Common myeloid progenitor, CD34-positive (primary cell): Measurements from ENCODE around the gene LRP1B.

Experiments used
- CTCF ChIA-PET: fragments of 350-600 bp; sonication (Branson Sonifier 250); formaldehyde crosslinking; loops from one replicate; lab custom pipeline; 2021; ENCODE audit warnings: antibody characterized with exemption; lab: Charles Lee
- POLR2A ChIA-PET: fragments of 350-600 bp; sonication (Branson Sonifier 250); formaldehyde crosslinking; loops from one replicate; lab custom pipeline; 2021; ENCODE audit warnings: antibody characterized with exemption; lab: Charles Lee
- DNase-seq, 3 donors: peaks; one replicate each; pipeline versions ENCODE4 v3.0.0 to v3.0.0-alpha.2; 2013
- H3K27ac ChIP-seq, 2 experiments: 1 replicate in 1 of 2; 2 replicates in 1 of 2; pipeline ENCODE4 v1.7.0; 2013; ENCODE audit warnings: inconsistent platforms in 2 of 2, low read length in 2 of 2, mild to moderate bottlenecking in 2 of 2, low read depth in 1 of 2, moderate library complexity in 1 of 2; ENCODE audit not compliant: severe bottlenecking in 2 of 2, insufficient read depth in 1 of 2, poor library complexity in 1 of 2
- H3K27me3 ChIP-seq, 5 experiments: replicated peaks in 2 of 5; 1 replicate in 3 of 5; 2 replicates in 2 of 5; pipeline versions ENCODE4 v1.6.1 to v1.7.0; 2013; ENCODE audit warnings: low read length in 4 of 5, mild to moderate bottlenecking in 2 of 5, moderate library complexity in 2 of 5, inconsistent platforms in 1 of 5; ENCODE audit not compliant: insufficient read depth in 5 of 5, control insufficient read depth in 4 of 5
- H3K36me3 ChIP-seq, 4 experiments: 1 replicate in 2 of 4; 2 replicates in 2 of 4; pipeline versions ENCODE4 v1.6.1 to v1.7.0; 2013; ENCODE audit warnings: low read length in 3 of 4, control low read depth in 1 of 4, mild to moderate bottlenecking in 1 of 4; ENCODE audit not compliant: control insufficient read depth in 4 of 4, insufficient read depth in 4 of 4
- H3K4me1 ChIP-seq, 4 experiments: 1 replicate in 3 of 4; 2 replicates in 1 of 4; pipeline versions ENCODE4 v1.6.1 to v1.7.1; 2013; ENCODE audit warnings: low read length in 3 of 4, mild to moderate bottlenecking in 3 of 4, control low read depth in 1 of 4, inconsistent platforms in 1 of 4, moderate library complexity in 1 of 4; ENCODE audit not compliant: control insufficient read depth in 4 of 4, insufficient read depth in 4 of 4; ENCODE audit errors: control extremely low read depth in 1 of 4
- H3K4me3 ChIP-seq, 7 experiments: 1 replicate in 4 of 7; 2 replicates in 3 of 7; pipeline versions ENCODE4 v1.5.1 to v1.7.0; 2013; ENCODE audit warnings: mild to moderate bottlenecking in 7 of 7, low read length in 6 of 7, moderate library complexity in 6 of 7, inconsistent platforms in 2 of 7, low read depth in 2 of 7, control low read depth in 1 of 7; ENCODE audit not compliant: insufficient read depth in 4 of 7, control insufficient read depth in 1 of 7; ENCODE audit errors: extremely low read depth in 1 of 7
- H3K9me3 ChIP-seq, 5 experiments: 1 replicate in 4 of 5; 2 replicates in 1 of 5; pipeline versions ENCODE4 v1.6.1 to v1.7.1; 2013; ENCODE audit warnings: low read length in 4 of 5, mild to moderate bottlenecking in 2 of 5, inconsistent platforms in 1 of 5, low read depth in 1 of 5, moderate library complexity in 1 of 5; ENCODE audit not compliant: control insufficient read depth in 4 of 5, insufficient read depth in 2 of 5; ENCODE audit errors: control extremely low read depth in 1 of 5
- WGBS: methylation state at CpG from one replicate; pipeline ENCODE4 v1.1.5; 2013; ENCODE audit not compliant: insufficient coverage; 5-methylcytosine and 5-hydroxymethylcytosine counted together

Gene LRP1B

DNA sequence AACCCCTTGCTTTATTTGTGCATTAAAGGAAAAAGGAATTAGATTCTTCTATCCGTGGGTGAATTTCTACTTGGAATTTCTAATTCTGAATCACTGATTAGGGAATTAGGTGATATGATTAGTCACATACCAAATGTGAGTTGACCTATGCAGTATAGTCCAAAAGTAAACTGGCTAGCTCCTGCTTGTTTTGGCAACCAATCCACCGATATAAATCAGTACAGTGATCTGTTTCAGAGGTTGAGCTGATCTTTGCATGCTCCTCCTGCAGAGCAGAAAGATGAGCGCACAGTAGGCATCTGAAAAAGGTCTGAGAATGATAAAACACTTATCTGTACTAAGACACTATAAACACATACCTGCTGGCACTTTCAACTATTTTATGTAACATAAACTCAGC is 86.6 kb downstream of the LRP1B start:
- DNase-seq = no peak
- ChIA-PET CTCF (no interaction called here), POLR2A (no interaction called here)
- Histone ChIP-seq H3K36me3 (no peaks in the 10 kb centered on the region), H3K27ac (no peak overlapping the region), H3K4me3 (no peak overlapping the region), H3K9me3 (no peaks in the 10 kb centered on the region), H3K27me3 (no peaks in the 10 kb centered on the region), H3K4me1 (no peaks in the 10 kb centered on the region)
- 70% methylated on average over 2 of the region's 3 CpGs for WGBS

DNA sequence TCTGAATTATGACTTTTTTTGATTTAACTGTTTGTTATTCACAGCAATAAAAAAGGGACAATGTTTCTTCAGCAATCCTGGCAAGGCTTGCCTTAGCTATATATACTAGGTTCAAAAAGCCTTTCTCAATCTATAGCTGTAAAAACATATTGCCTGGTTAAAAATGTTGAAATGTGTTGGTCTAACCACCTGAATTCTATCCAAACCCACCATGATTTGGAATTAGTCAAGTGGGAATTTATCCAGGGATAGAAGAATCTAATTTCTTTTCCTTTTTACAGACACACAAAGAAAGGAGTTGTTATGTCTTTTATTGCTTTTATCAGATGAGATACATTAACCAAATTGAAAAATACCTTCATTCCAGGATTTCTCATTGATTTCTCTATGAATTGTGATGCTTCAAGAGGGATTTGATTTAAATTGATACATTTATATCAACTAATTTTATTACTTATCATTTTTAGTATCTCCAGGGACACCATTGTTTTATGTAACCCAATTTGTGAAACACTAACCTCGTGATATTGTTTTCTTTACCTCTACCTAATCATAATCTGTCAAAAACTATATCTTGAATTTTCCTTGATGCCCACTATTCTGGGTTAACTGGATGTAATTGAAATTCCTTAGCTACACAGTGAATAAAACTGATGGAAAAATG is 88.1 kb downstream of the LRP1B start:
- Histone ChIP-seq H3K36me3 (no peaks in the 10 kb centered on the region), H3K9me3 (no peaks in the 10 kb centered on the region), H3K4me1 (no peaks in the 10 kb centered on the region), H3K27me3 (no peaks in the 10 kb centered on the region), H3K27ac (no peak overlapping the region), H3K4me3 (no peak overlapping the region)
- CTCF ChIA-PET = no interaction called here
- DNase-seq = no peak
- POLR2A ChIA-PET = no interaction called here
- WGBS = 100% methylated on average over 1 of the region's 1 CpG

DNA sequence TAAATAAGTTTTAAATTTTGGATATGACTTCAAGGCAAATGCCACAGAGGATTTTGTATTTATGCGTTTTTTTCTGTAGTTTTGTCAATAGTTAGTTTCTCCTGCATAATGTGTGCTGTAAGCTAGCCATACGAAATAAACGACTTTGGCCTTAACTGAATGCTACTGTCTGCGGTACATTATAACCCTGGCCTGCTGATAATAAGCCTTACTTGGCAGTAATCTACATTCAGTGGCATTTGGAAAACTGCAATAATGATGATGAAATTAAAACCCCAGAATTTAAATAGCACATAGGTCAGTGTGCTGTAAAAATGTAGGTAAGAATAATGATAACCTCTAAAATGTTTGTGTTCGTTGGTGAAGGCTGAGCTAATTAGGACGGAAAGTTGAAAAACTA is 88.8 kb downstream of the LRP1B start:
- Histone ChIP-seq H3K36me3 (no peaks in the 10 kb centered on the region), H3K27ac (no peak overlapping the region), H3K4me3 (no peak overlapping the region), H3K4me1 (no peaks in the 10 kb centered on the region), H3K27me3 (no peaks in the 10 kb centered on the region), H3K9me3 (no peaks in the 10 kb centered on the region)
- POLR2A ChIA-PET = no interaction called here
- CTCF ChIA-PET = no interaction called here
- 100% methylated on average over 1 of the region's 6 CpGs for WGBS
- no peak for DNase-seq

DNA sequence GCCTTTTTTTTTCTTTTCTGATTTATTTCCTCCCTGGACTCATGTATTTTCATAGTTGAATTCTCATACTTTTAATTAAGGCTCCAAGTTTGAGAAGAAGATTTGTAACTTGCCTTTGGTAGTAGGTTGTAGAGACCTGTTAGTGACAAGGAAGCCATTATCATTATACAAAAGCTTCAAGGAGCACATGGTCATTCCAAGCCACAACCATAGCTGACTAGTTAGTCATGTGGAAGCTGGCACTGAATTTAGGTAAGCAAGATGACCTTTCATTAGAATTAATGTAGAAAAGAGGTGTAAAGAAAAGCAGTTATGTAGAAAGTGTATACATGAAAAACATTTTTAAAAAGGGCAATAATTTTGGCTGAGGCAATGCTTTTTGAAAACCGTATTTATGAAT is 89.7 kb downstream of the LRP1B start:
- no peaks in the 10 kb centered on the region for H3K36me3 ChIP-seq
- H3K4me3 ChIP-seq = no peak overlapping the region
- no peaks in the 10 kb centered on the region for H3K9me3 ChIP-seq
- WGBS = no CpG with 5 or more reads among the region's 1 CpG
- CTCF ChIA-PET = no interaction called here
- H3K27ac ChIP-seq = no peak overlapping the region
- POLR2A ChIA-PET = no interaction called here
- no peak for DNase-seq
- H3K4me1 ChIP-seq = no peaks in the 10 kb centered on the region
- no peaks in the 10 kb centered on the region for H3K27me3 ChIP-seq

DNA sequence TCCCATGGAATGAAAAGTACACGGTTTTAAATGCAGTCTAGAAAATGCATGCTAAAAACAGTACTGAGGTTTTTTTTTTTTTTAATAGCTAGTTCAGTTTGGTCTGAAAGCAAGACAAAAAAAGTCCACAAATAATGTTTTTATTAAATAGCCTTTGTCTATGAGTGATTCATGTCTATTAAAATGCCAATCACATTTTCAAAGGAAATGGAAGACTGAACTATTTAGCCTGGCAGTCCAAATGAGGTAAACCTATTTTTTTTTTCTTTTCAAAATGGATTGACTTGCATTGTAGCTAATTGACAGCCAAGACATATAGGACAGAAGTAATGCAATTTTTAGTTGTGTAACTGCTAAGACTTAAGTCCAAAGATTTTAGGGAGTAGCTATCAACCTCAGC is 90.3 kb downstream of the LRP1B start:
- Histone ChIP-seq H3K27me3 (no peaks in the 10 kb centered on the region), H3K36me3 (no peaks in the 10 kb centered on the region), H3K27ac (no peak overlapping the region), H3K9me3 (no peaks in the 10 kb centered on the region), H3K4me1 (no peaks in the 10 kb centered on the region), H3K4me3 (no peak overlapping the region)
- ChIA-PET POLR2A (no interaction called here), CTCF (no interaction called here)
- 80% methylated on average over 1 of the region's 1 CpG for WGBS
- no peak for DNase-seq

DNA sequence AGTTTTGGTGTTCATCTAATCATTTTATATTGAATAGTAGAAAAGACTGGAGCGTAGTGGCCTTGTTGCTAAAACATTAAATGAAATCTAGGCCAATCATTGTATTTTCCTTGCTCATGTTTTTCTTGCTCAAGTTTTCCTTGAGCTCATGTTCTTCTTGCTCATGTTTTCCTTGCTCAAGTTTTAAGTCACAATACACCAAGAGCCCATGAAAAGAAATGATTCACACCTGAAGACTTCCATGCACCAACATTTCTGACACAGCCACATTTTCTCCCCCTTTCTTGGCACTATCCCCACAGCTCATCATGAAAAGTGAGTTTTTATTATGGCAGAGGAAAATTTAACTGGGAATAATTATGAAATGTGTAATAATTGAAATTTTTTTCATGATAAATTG is 92.0 kb downstream of the LRP1B start:
- no peaks in the 10 kb centered on the region for H3K36me3 ChIP-seq
- CTCF ChIA-PET = no interaction called here
- H3K27ac ChIP-seq = no peak overlapping the region
- no peaks in the 10 kb centered on the region for H3K4me1 ChIP-seq
- WGBS = no CpG with 5 or more reads among the region's 1 CpG
- no peaks in the 10 kb centered on the region for H3K9me3 ChIP-seq
- DNase-seq = no peak
- H3K4me3 ChIP-seq = no peak overlapping the region
- POLR2A ChIA-PET = no interaction called here
- no peaks in the 10 kb centered on the region for H3K27me3 ChIP-seq

DNA sequence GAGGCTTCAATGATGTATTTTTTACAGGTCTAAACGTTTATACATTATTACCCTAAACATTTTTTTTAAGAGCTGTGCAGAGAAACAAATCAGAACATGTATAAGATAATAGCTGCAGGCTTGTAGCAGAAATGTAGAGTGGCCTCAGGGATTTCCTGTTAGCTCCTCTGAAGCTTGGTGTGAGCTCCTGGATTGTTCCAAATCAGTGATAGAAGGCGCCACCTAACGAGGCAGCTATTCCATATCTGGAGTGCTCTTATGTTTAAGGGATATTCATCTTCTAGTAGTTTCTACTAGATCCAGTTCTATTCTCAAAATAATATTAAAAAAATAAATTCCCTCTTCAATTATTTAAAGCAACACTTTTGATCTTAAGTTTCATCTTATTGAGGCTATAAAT is 93.1 kb downstream of the LRP1B start:
- no CpG with 5 or more reads among the region's 3 CpGs for WGBS
- Histone ChIP-seq H3K4me3 (no peak overlapping the region), H3K36me3 (no peaks in the 10 kb centered on the region), H3K27me3 (no peaks in the 10 kb centered on the region), H3K27ac (no peak overlapping the region), H3K4me1 (no peaks in the 10 kb centered on the region), H3K9me3 (no peaks in the 10 kb centered on the region)
- POLR2A ChIA-PET = no interaction called here
- no peak for DNase-seq
- CTCF ChIA-PET = interaction anchor here (0.9 kb wide), 1 partner anchor 14 kb away, joined by 3 read pairs; no protein-coding TSS in a partner anchor
